OCI-LY3 (cell line): Measurements from ENCODE around the gene CLEC20A.

Source experiments
- H2AFZ ChIP-seq: fragments of 200-600, 300-600 bp; shearing (Covaris generic); 2 replicates; pipeline ENCODE4 v1.6.0; 2014; ENCODE audit warnings: antibody characterized with exemption, low read depth, low read length
- H3K27ac ChIP-seq: fragments of 200-600, 300-600 bp; sonication (generic); 2 replicates; pipeline ENCODE4 v1.5.1; 2014; ENCODE audit warnings: mild to moderate bottlenecking, low read length, moderate library complexity, mixed read lengths
- H3K27me3 ChIP-seq: fragments of 200-600, 300-600 bp; sonication (generic); 2 replicates; pipeline ENCODE4 v1.6.1; 2014; ENCODE audit warnings: low read depth, low read length, mixed read lengths
- H3K36me3 ChIP-seq: fragments of 200-600, 300-600 bp; sonication (generic); replicated peaks from 2 replicates; pipeline ENCODE3; 2014; ENCODE audit warnings: low read depth, low read length, mixed read lengths
- H3K4me1 ChIP-seq: fragments of 300-600, 200-600 bp; sonication (generic); 2 replicates; pipeline ENCODE4 v1.6.1; 2014; ENCODE audit warnings: low read length, mixed read lengths
- H3K4me2 ChIP-seq: fragments of 200-600, 300-600 bp; sonication (generic); 2 replicates; pipeline ENCODE4 v1.6.1; 2014; ENCODE audit warnings: low read length, mixed read lengths
- H3K4me3 ChIP-seq: fragments of 300-600, 200-600 bp; sonication (generic); 2 replicates; pipeline ENCODE4 v1.5.1; 2014; ENCODE audit warnings: antibody characterized with exemption, mild to moderate bottlenecking, low read length, moderate library complexity
- H3K79me2 ChIP-seq: fragments of 300-600, 200-600 bp; shearing (Covaris generic); 2 replicates; pipeline ENCODE4 v1.6.1; 2014; ENCODE audit warnings: mild to moderate bottlenecking, low read length, mixed read lengths
- H3K9ac ChIP-seq: fragments of 300-600, 200-600 bp; shearing (Covaris generic); 2 replicates; pipeline ENCODE4 v1.6.0; 2014; ENCODE audit warnings: mild to moderate bottlenecking, low read length, moderate library complexity
- H3K9me3 ChIP-seq: fragments of 200-600, 300-600 bp; shearing (Covaris generic); 2 replicates; pipeline ENCODE4 v1.6.1; 2014; ENCODE audit warnings: low read length, mixed read lengths; ENCODE audit not compliant: insufficient read depth
- H4K20me1 ChIP-seq: fragments of 200-600, 300-600 bp; sonication (generic); 2 replicates; pipeline ENCODE4 v1.6.1; 2016; ENCODE audit warnings: low read length, mixed read lengths; ENCODE audit not compliant: insufficient read depth
- CTCF ChIP-seq: fragments of 200-600, 300-600 bp; sonication (generic); IDR thresholded peaks from 2 replicates; pipeline ENCODE4 v1.5.1; 2014; ENCODE audit warnings: antibody characterized with exemption, low read length, low read depth
- EZH2phosphoT487 ChIP-seq: fragments of 200-600 bp; shearing (Covaris generic); IDR thresholded peaks from 2 replicates; pipeline ENCODE4 v1.6.1; 2018; ENCODE audit warnings: antibody characterized with exemption, mixed run types, low read depth

Gene CLEC20A

GRCh38 chr1:178477841-178478240 is 18.9 kb downstream of the CLEC20A start:
- Histone ChIP-seq H3K27me3 (no peaks in the 10 kb centered on the region), H3K4me2 (no peak overlapping the region), H3K4me1 (peaks cover 1% of the 10 kb centered on the region), H2AFZ (no peak overlapping the region), H3K9ac (no peak overlapping the region), H3K27ac (no peak overlapping the region), H4K20me1 (no peaks in the 10 kb centered on the region), H3K79me2 (no peaks in the 10 kb centered on the region), H3K4me3 (no peak overlapping the region), H3K36me3 (no peaks in the 10 kb centered on the region), H3K9me3 (no peaks in the 10 kb centered on the region)
- no peak for TF ChIP-seq CTCF
- TF ChIP-seq EZH2phosphoT487, result no peak

GRCh38 chr1:178477373-178477772 is 19.4 kb downstream of the CLEC20A start:
- Histone ChIP-seq H3K9ac (no peak overlapping the region), H3K36me3 (no peaks in the 10 kb centered on the region), H3K79me2 (no peaks in the 10 kb centered on the region), H4K20me1 (no peaks in the 10 kb centered on the region), H3K4me2 (no peak overlapping the region), H3K4me3 (no peak overlapping the region), H3K27ac (no peak overlapping the region), H2AFZ (no peak overlapping the region), H3K27me3 (no peaks in the 10 kb centered on the region), H3K4me1 (peaks cover 6% of the 10 kb centered on the region), H3K9me3 (no peaks in the 10 kb centered on the region)
- TF ChIP-seq CTCF (no peak), EZH2phosphoT487 (no peak)

- Histone ChIP-seq H3K79me2 (no peaks in the 10 kb centered on the region), H4K20me1 (no peaks in the 10 kb centered on the region), H3K4me3 (no peak overlapping the region), H3K9me3 (no peaks in the 10 kb centered on the region), H3K27me3 (no peaks in the 10 kb centered on the region), H3K4me2 (peak overlapping the region; percentile 46), H3K27ac (no peak overlapping the region), H3K36me3 (peaks cover 4% of the 10 kb centered on the region), H3K4me1 (peaks cover 27% of the 10 kb centered on the region), H3K9ac (no peak overlapping the region), H2AFZ (no peak overlapping the region)
- TF ChIP-seq CTCF (peak; percentile 26; the same call in 1 of the 2 replicates), EZH2phosphoT487 (no peak)
Observed at GRCh38 chr1:178472531-178472930, 24.2 kb downstream of the CLEC20A start.

GRCh38 chr1:178470411-178470960 is 26.3 kb downstream of the CLEC20A start:
- Histone ChIP-seq H3K9me3 (no peaks in the 10 kb centered on the region), H3K79me2 (no peaks in the 10 kb centered on the region), H3K27ac (no peak overlapping the region), H3K27me3 (no peaks in the 10 kb centered on the region), H3K4me2 (peak overlapping the region; percentile 18; the same call in 1 of the 2 replicates), H3K4me3 (no peak overlapping the region), H3K4me1 (peaks cover 33% of the 10 kb centered on the region), H3K36me3 (peaks cover 5% of the 10 kb centered on the region), H3K9ac (no peak overlapping the region), H2AFZ (no peak overlapping the region), H4K20me1 (no peaks in the 10 kb centered on the region)
- TF ChIP-seq EZH2phosphoT487, result no peak
- no peak for TF ChIP-seq CTCF
